ENCODE measurements around the gene HTR3A.

Gene HTR3A

GRCh38 chr11:113977071-113977490 lies 2.2 kb downstream of the HTR3A start:
- Histone ChIP-seq H3K27ac (ENCODE audit: low read length) (no peak overlapping the region), H3K36me3 (ENCODE audit: control insufficient read depth, insufficient read depth, low read length) (0 out of 2 replicates have a peak, but pooled peaks cover 2% of the 10 kb centered on the region), H3K4me3 (ENCODE audit: low read length) (no peak overlapping the region), H3K27me3 (ENCODE audit: control insufficient read depth, insufficient read depth, low read length) (no peaks in the 10 kb centered on the region), H3K9me3 (ENCODE audit: control insufficient read depth, insufficient read depth, low read length) (no peaks in the 10 kb centered on the region), H3K4me1 (ENCODE audit: control insufficient read depth, insufficient read depth, low read length) (peaks cover 7% of the 10 kb centered on the region)
- DNase-seq (ENCODE audit: low read depth, low spot score): no peak
- no CpG with 5 or more reads among the region's 4 CpGs for WGBS (ENCODE audit: insufficient coverage, insufficient read length)

GRCh38 chr11:113977701-113978100 lies 2.8 kb downstream of the HTR3A start:
- Histone ChIP-seq H3K27ac (ENCODE audit: low read length) (no peak overlapping the region), H3K4me3 (ENCODE audit: low read length) (no peak overlapping the region)
- no CpG with 5 or more reads among the region's 11 CpGs for WGBS (ENCODE audit: insufficient coverage, insufficient read length)

GRCh38 chr11:113979431-113979830 lies 4.5 kb downstream of the HTR3A start:
- 0 out of 2 replicates have a peak, but pooled peaks cover 2% of the 10 kb centered on the region for H3K36me3 ChIP-seq (ENCODE audit: control insufficient read depth, insufficient read depth, low read length)
- peaks cover 7% of the 10 kb centered on the region for H3K4me1 ChIP-seq (ENCODE audit: control insufficient read depth, insufficient read depth, low read length)
- WGBS (ENCODE audit: insufficient coverage, insufficient read length): no CpG with 5 or more reads among the region's 1 CpG
- H3K27me3 ChIP-seq (ENCODE audit: control insufficient read depth, insufficient read depth, low read length): no peaks in the 10 kb centered on the region
- H3K4me3 ChIP-seq (ENCODE audit: low read length): no peak overlapping the region
- DNase-seq (ENCODE audit: low read depth, low spot score): no peak
- no peak overlapping the region for H3K27ac ChIP-seq (ENCODE audit: low read length)
- H3K9me3 ChIP-seq (ENCODE audit: control insufficient read depth, insufficient read depth, low read length): no peaks in the 10 kb centered on the region

More at GRCh38 chr11:113977701-113978100, 2.8 kb downstream of the HTR3A start:
- H3K4me1 ChIP-seq (ENCODE audit: control insufficient read depth, insufficient read depth, low read length): peaks cover 7% of the 10 kb centered on the region
- no peak for DNase-seq (ENCODE audit: low read depth, low spot score)
- H3K36me3 ChIP-seq (ENCODE audit: control insufficient read depth, insufficient read depth, low read length): 0 out of 2 replicates have a peak, but pooled peaks cover 2% of the 10 kb centered on the region
- H3K27me3 ChIP-seq (ENCODE audit: control insufficient read depth, insufficient read depth, low read length): no peaks in the 10 kb centered on the region
- no peaks in the 10 kb centered on the region for H3K9me3 ChIP-seq (ENCODE audit: control insufficient read depth, insufficient read depth, low read length)

- 0 out of 2 replicates have a peak, but pooled peaks cover 2% of the 10 kb centered on the region for H3K36me3 ChIP-seq (ENCODE audit: control insufficient read depth, insufficient read depth, low read length)
- H3K27ac ChIP-seq (ENCODE audit: low read length): no peak overlapping the region
- H3K4me3 ChIP-seq (ENCODE audit: low read length): no peak overlapping the region
- H3K9me3 ChIP-seq (ENCODE audit: control insufficient read depth, insufficient read depth, low read length): no peaks in the 10 kb centered on the region
- WGBS (ENCODE audit: insufficient coverage, insufficient read length): no CpG with 5 or more reads among the region's 6 CpGs
- H3K27me3 ChIP-seq (ENCODE audit: control insufficient read depth, insufficient read depth, low read length): no peaks in the 10 kb centered on the region
- no peaks in the 10 kb centered on the region for H3K4me1 ChIP-seq (ENCODE audit: control insufficient read depth, insufficient read depth, low read length)
- no peak for DNase-seq (ENCODE audit: low read depth, low spot score)
Observed at GRCh38 chr11:113980785-113981184, 5.9 kb downstream of the HTR3A start.

GRCh38 chr11:113982306-113982705 lies 7.4 kb downstream of the HTR3A start:
- Histone ChIP-seq H3K4me3 (ENCODE audit: low read length) (no peak overlapping the region), H3K27ac (ENCODE audit: low read length) (no peak overlapping the region), H3K27me3 (ENCODE audit: control insufficient read depth, insufficient read depth, low read length) (no peaks in the 10 kb centered on the region), H3K36me3 (ENCODE audit: control insufficient read depth, insufficient read depth, low read length) (peaks cover 5% of the 10 kb centered on the region; the same call in 1 of the 2 replicates), H3K4me1 (ENCODE audit: control insufficient read depth, insufficient read depth, low read length) (no peaks in the 10 kb centered on the region), H3K9me3 (ENCODE audit: control insufficient read depth, insufficient read depth, low read length) (no peaks in the 10 kb centered on the region)
- no peak for DNase-seq (ENCODE audit: low read depth, low spot score)

GRCh38 chr11:113984781-113985180 lies 9.9 kb downstream of the HTR3A start:
- Histone ChIP-seq H3K4me1 (ENCODE audit: control insufficient read depth, insufficient read depth, low read length) (no peaks in the 10 kb centered on the region), H3K27me3 (ENCODE audit: control insufficient read depth, insufficient read depth, low read length) (no peaks in the 10 kb centered on the region), H3K36me3 (ENCODE audit: control insufficient read depth, insufficient read depth, low read length) (peaks cover 2% of the 10 kb centered on the region; the same call in 1 of the 2 replicates), H3K27ac (ENCODE audit: low read length) (no peak overlapping the region), H3K4me3 (ENCODE audit: low read length) (no peak overlapping the region), H3K9me3 (ENCODE audit: control insufficient read depth, insufficient read depth, low read length) (no peaks in the 10 kb centered on the region)
- no peak for DNase-seq (ENCODE audit: low read depth, low spot score)
- no CpG with 5 or more reads among the region's 6 CpGs for WGBS (ENCODE audit: insufficient coverage, insufficient read length)

- Histone ChIP-seq H3K27me3 (ENCODE audit: control insufficient read depth, insufficient read depth, low read length) (no peaks in the 10 kb centered on the region), H3K36me3 (ENCODE audit: control insufficient read depth, insufficient read depth, low read length) (peaks cover 2% of the 10 kb centered on the region; the same call in 1 of the 2 replicates), H3K4me1 (ENCODE audit: control insufficient read depth, insufficient read depth, low read length) (no peaks in the 10 kb centered on the region), H3K27ac (ENCODE audit: low read length) (no peak overlapping the region), H3K9me3 (ENCODE audit: control insufficient read depth, insufficient read depth, low read length) (no peaks in the 10 kb centered on the region), H3K4me3 (ENCODE audit: low read length) (no peak overlapping the region)
- DNase-seq (ENCODE audit: low read depth, low spot score): no peak
- no CpG with 5 or more reads among the region's 4 CpGs for WGBS (ENCODE audit: insufficient coverage, insufficient read length)
Observed at GRCh38 chr11:113985906-113986305, 11.0 kb downstream of the HTR3A start.

- Histone ChIP-seq H3K27me3 (ENCODE audit: control insufficient read depth, insufficient read depth, low read length) (no peaks in the 10 kb centered on the region), H3K4me1 (ENCODE audit: control insufficient read depth, insufficient read depth, low read length) (no peaks in the 10 kb centered on the region), H3K27ac (ENCODE audit: low read length) (no peak overlapping the region), H3K36me3 (ENCODE audit: control insufficient read depth, insufficient read depth, low read length) (peaks cover 2% of the 10 kb centered on the region; the same call in 1 of the 2 replicates), H3K4me3 (ENCODE audit: low read length) (no peak overlapping the region), H3K9me3 (ENCODE audit: control insufficient read depth, insufficient read depth, low read length) (no peaks in the 10 kb centered on the region)
- WGBS (ENCODE audit: insufficient coverage, insufficient read length): no CpG with 5 or more reads among the region's 18 CpGs
- no peak for DNase-seq (ENCODE audit: low read depth, low spot score)
Observed at GRCh38 chr11:113986351-113987140, 11.6 kb downstream of the HTR3A start.

GRCh38 chr11:113989381-113989780 lies 14.5 kb downstream of the HTR3A start:
- peaks cover 2% of the 10 kb centered on the region; the same call in 1 of the 2 replicates for H3K36me3 ChIP-seq (ENCODE audit: control insufficient read depth, insufficient read depth, low read length)
- no peak for DNase-seq (ENCODE audit: low read depth, low spot score)
- no peaks in the 10 kb centered on the region for H3K9me3 ChIP-seq (ENCODE audit: control insufficient read depth, insufficient read depth, low read length)
- peaks cover 3% of the 10 kb centered on the region; the same call in 1 of the 2 replicates for H3K4me1 ChIP-seq (ENCODE audit: control insufficient read depth, insufficient read depth, low read length)
- H3K27ac ChIP-seq (ENCODE audit: low read length): no peak overlapping the region
- no peak overlapping the region for H3K4me3 ChIP-seq (ENCODE audit: low read length)
- no CpG with 5 or more reads among the region's 15 CpGs for WGBS (ENCODE audit: insufficient coverage, insufficient read length)
- no peaks in the 10 kb centered on the region for H3K27me3 ChIP-seq (ENCODE audit: control insufficient read depth, insufficient read depth, low read length)

GRCh38 chr11:113989916-113990315 lies 15.0 kb downstream of the HTR3A start:
- Histone ChIP-seq H3K27ac (ENCODE audit: low read length) (no peak overlapping the region), H3K36me3 (ENCODE audit: control insufficient read depth, insufficient read depth, low read length) (peaks cover 2% of the 10 kb centered on the region; the same call in 1 of the 2 replicates), H3K27me3 (ENCODE audit: control insufficient read depth, insufficient read depth, low read length) (no peaks in the 10 kb centered on the region), H3K4me1 (ENCODE audit: control insufficient read depth, insufficient read depth, low read length) (peaks cover 3% of the 10 kb centered on the region; the same call in 1 of the 2 replicates), H3K4me3 (ENCODE audit: low read length) (no peak overlapping the region), H3K9me3 (ENCODE audit: control insufficient read depth, insufficient read depth, low read length) (no peaks in the 10 kb centered on the region)
- no CpG with 5 or more reads among the region's 2 CpGs for WGBS (ENCODE audit: insufficient coverage, insufficient read length)
- no peak for DNase-seq (ENCODE audit: low read depth, low spot score)
